WTC11 (cell line): Measurements from ENCODE around the gene TSPAN18. TPM values are rescaled to one million over a fixed set of nuclear protein-coding genes. Genes with fewer than 3 reads are reported as not detected.

Experiments used
- ATAC-seq: fragments of 200-7000 bp; cut with Tn5 transposase; 2 replicates; pipeline ENCODE4 v1.10.0; 2021; ENCODE audit warnings: mild to moderate bottlenecking, moderate library complexity
- CTCF ChIA-PET: fragments of 300-600 bp; sonication (Branson Sonifier 250); formaldehyde crosslinking; loops from one replicate; lab custom pipeline; 2021; ENCODE audit warnings: antibody characterized with exemption; lab: Charles Lee
- POLR2A ChIA-PET: fragments of 350-600 bp; sonication (Branson Sonifier 250); formaldehyde crosslinking; loops from one replicate; lab custom pipeline; 2021; ENCODE audit warnings: antibody characterized with exemption; lab: Charles Lee
- DNase-seq: peaks from one replicate; pipeline ENCODE4 v3.0.0; 2021; ENCODE audit warnings: low spot score
- H3K27ac Mint-ChIP-seq: 2 replicates; pipeline ENCODE4 v1.8.0; 2021; ENCODE audit warnings: mixed read lengths
- H3K27me3 Mint-ChIP-seq: 2 replicates; pipeline ENCODE4 v1.8.0; 2021; ENCODE audit warnings: low read depth, mild to moderate bottlenecking, moderate library complexity, mixed read lengths
- H3K36me3 Mint-ChIP-seq: 2 replicates; pipeline ENCODE4 v1.8.0; 2021; ENCODE audit warnings: mixed read lengths
- H3K4me1 Mint-ChIP-seq: 2 replicates; pipeline ENCODE4 v1.8.0; 2022; ENCODE audit warnings: mixed read lengths
- H3K4me3 Mint-ChIP-seq: 2 replicates; pipeline ENCODE4 v1.8.0; 2021; ENCODE audit warnings: mild to moderate bottlenecking, moderate library complexity, mixed read lengths
- H3K9me3 Mint-ChIP-seq: 2 replicates; pipeline ENCODE4 v1.8.0; 2021; ENCODE audit warnings: mixed read lengths
- CREB1 ChIP-seq: sonication (generic); formaldehyde crosslinking; IDR thresholded peaks from 2 replicates; pipeline ENCODE4 v1.8.0; 2023; ENCODE audit warnings: mild to moderate bottlenecking, missing genetic modification reagents
- FOXP1 ChIP-seq: sonication (generic); formaldehyde crosslinking; IDR thresholded peaks from 2 replicates; pipeline ENCODE4 v1.8.0; 2022; ENCODE audit warnings: missing genetic modification reagents, mild to moderate bottlenecking, moderate library complexity, borderline replicate concordance
- GABPB1 ChIP-seq: sonication (generic); formaldehyde crosslinking; IDR thresholded peaks from 2 replicates; pipeline ENCODE4 v1.8.1; 2023; ENCODE audit warnings: mild to moderate bottlenecking, missing genetic modification reagents
- HMGA2 ChIP-seq: fragments of 250-450 bp; sonication (Bioruptor Pico); IDR thresholded peaks from 2 replicates; pipeline ENCODE4 v1.4.0; 2021; ENCODE audit warnings: mild to moderate bottlenecking, moderate library complexity
- MXD4 ChIP-seq: fragments of 250-450 bp; sonication (Bioruptor Pico); IDR thresholded peaks from 2 replicates; pipeline ENCODE4 v1.8.0; 2021; ENCODE audit warnings: mild to moderate bottlenecking, moderate library complexity, borderline replicate concordance
- NFATC4 ChIP-seq: fragments of 250-450 bp; sonication (Bioruptor Pico); IDR thresholded peaks from 2 replicates; pipeline ENCODE4 v1.9.0; 2021; ENCODE audit warnings: mild to moderate bottlenecking
- NR3C1 ChIP-seq: sonication (generic); formaldehyde crosslinking; conservative IDR thresholded peaks from 2 replicates; pipeline ENCODE4 v1.8.1; 2023; ENCODE audit warnings: low read depth, mild to moderate bottlenecking, missing genetic modification reagents
- SMAD4 ChIP-seq: sonication (generic); formaldehyde crosslinking; IDR thresholded peaks from 2 replicates; pipeline ENCODE4 v1.8.0; 2022; ENCODE audit warnings: mild to moderate bottlenecking, missing genetic modification reagents
- SOX15 ChIP-seq: fragments of 250-450 bp; sonication (Bioruptor Pico); IDR thresholded peaks from 2 replicates; pipeline ENCODE4 v1.9.0; 2021; ENCODE audit warnings: mild to moderate bottlenecking
- TEAD4 ChIP-seq: sonication (generic); formaldehyde crosslinking; IDR thresholded peaks from 2 replicates; pipeline ENCODE4 v1.8.0; 2022; ENCODE audit warnings: mild to moderate bottlenecking, missing genetic modification reagents
- TP53 ChIP-seq: sonication (generic); formaldehyde crosslinking; IDR thresholded peaks from 2 replicates; pipeline ENCODE4 v1.8.1; 2023; ENCODE audit warnings: mild to moderate bottlenecking, missing genetic modification reagents
- ZBTB21 ChIP-seq: sonication (generic); formaldehyde crosslinking; IDR thresholded peaks from 2 replicates; pipeline ENCODE4 v1.8.1; 2023; ENCODE audit warnings: mild to moderate bottlenecking, missing genetic modification reagents, borderline replicate concordance
- total RNA-seq: library from RNA; stranded (reverse); gene quantifications from 3 replicates; pipeline ENCODE4 v1.2.3, GENCODE V29; 2021
- TF ChIP-seq, protein P1 (sequence below): fragments of 250-450 bp; sonication (Bioruptor Pico); IDR thresholded peaks from 2 replicates; pipeline ENCODE4 v1.8.0; 2021; ENCODE audit warnings: mild to moderate bottlenecking
- TF ChIP-seq, protein P2 (sequence below): sonication (generic); formaldehyde crosslinking; conservative IDR thresholded peaks from 2 replicates; pipeline ENCODE4 v1.8.1; 2023; ENCODE audit warnings: mild to moderate bottlenecking, low read depth, missing genetic modification reagents, moderate library complexity
- TF ChIP-seq, protein P3 (sequence below): sonication (generic); formaldehyde crosslinking; IDR thresholded peaks from 2 replicates; pipeline ENCODE4 v1.8.1; 2022; ENCODE audit warnings: mild to moderate bottlenecking, moderate library complexity, missing genetic modification reagents
- TF ChIP-seq, protein P4 (sequence below): sonication (generic); formaldehyde crosslinking; IDR thresholded peaks from 2 replicates; pipeline ENCODE4 v1.8.1; 2023; ENCODE audit warnings: mild to moderate bottlenecking, missing genetic modification reagents, moderate library complexity
- TF ChIP-seq, protein P5 (sequence below): sonication (generic); formaldehyde crosslinking; IDR thresholded peaks from 2 replicates; pipeline ENCODE4 v1.8.0; 2022; ENCODE audit warnings: mild to moderate bottlenecking, missing genetic modification reagents
- TF ChIP-seq, protein P6 (sequence below): fragments of 250-450 bp; sonication (Bioruptor Pico); IDR thresholded peaks from 2 replicates; pipeline ENCODE4 v1.9.0; 2021; ENCODE audit warnings: mild to moderate bottlenecking

Gene TSPAN18
- total RNA-seq, 1 experiment from 2014 or later = 44.7 TPM

DNA sequence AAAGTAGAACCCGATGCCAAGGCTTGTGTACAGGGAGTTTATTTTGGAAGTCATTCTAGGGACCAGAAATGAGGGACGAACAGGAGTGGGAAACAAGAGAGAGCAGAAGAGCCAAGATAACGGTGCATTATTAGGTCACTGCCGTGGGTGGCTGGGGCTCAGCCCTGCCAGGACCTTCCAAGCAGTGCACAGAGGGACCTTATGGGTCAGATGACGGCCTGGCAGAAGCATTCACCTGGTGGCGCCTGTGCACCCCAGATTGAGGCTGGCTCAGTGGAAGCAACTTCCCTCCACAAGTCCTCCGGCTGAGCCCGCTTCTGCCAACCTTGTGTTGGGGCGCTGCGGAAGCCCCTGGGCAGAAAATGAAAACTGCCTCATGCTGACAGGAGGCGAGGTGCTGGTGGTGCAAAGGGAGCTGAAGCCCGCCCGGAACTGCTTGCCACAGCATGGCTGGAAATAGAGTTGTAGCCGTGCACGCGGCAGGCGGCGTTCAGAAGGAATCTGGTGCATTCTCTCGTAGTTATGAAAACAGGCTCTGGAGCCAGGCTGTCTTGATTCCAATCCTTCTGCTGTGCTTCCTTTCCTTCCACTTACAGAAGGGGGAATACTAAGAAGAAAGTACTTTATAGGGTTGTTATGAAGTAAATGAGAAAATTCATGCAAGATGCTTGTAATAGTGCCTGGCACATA lies 246.1 kb downstream of the TSPAN18 start:
- no peak for TF ChIP-seq SOX15
- TF ChIP-seq, all 79 proteins: peak for 0
- Mint-ChIP-seq H3K9me3 (no peaks in the 10 kb centered on the region), H3K4me1 (peaks cover 21% of the 10 kb centered on the region), H3K27me3 (no peaks in the 10 kb centered on the region), H3K27ac (no peak overlapping the region), H3K36me3 (no peaks in the 10 kb centered on the region), H3K4me3 (no peak overlapping the region)
- DNase-seq = no peak
- ATAC-seq = no peak
- CTCF ChIA-PET = interaction anchor here (1.7 kb wide), 1 partner anchor 11 kb away, joined by 4 read pairs; no protein-coding TSS in a partner anchor
- POLR2A ChIA-PET = no interaction called here

DNA sequence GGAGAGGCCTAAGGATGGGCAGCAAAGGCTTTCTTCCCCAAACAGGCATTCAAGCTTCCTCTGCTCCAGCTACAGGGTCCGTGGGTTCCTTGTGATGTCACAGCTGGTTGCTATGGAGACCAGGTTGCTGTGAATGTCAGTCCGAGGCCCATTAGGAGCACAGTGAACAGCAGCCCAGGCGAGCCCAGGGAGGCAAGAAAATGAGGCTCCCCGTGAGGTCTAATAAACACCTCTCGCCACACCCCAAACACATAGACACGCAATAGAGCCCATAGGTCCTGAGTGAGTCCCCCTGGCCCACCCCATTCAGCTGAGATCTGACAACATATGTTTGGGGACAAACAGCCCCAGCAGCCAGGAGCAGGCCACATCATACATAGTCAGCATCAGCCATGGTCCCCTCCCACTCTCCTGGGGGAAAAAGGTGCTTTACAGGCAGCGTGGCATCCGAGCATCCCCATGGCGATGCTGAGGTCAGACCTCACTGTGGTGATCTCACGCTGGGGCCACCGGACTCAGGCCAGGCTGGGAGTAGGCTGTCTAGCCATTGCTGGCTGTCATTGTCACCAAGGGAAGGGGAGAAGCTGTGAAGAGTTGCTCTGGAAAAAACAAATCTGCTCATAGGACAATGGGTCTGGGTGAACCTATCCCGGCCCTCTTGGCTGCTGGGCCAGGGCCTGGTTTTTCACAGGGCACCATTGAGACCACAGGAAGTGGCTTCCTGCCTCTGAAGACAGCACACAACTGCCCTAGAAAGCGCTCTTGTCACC lies 247.1 kb downstream of the TSPAN18 start:
- no peak for TF ChIP-seq ZBTB21 (CRISPR knock-in tag)
- TF ChIP-seq, protein P1, sequence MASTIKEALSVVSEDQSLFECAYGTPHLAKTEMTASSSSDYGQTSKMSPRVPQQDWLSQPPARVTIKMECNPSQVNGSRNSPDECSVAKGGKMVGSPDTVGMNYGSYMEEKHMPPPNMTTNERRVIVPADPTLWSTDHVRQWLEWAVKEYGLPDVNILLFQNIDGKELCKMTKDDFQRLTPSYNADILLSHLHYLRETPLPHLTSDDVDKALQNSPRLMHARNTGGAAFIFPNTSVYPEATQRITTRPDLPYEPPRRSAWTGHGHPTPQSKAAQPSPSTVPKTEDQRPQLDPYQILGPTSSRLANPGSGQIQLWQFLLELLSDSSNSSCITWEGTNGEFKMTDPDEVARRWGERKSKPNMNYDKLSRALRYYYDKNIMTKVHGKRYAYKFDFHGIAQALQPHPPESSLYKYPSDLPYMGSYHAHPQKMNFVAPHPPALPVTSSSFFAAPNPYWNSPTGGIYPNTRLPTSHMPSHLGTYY (CRISPR knock-in tag) = no peak
- no peak for TF ChIP-seq TEAD4 (CRISPR knock-in tag)
- TF ChIP-seq NFATC4 (CRISPR knock-in tag) = no peak
- TF ChIP-seq, protein P2, sequence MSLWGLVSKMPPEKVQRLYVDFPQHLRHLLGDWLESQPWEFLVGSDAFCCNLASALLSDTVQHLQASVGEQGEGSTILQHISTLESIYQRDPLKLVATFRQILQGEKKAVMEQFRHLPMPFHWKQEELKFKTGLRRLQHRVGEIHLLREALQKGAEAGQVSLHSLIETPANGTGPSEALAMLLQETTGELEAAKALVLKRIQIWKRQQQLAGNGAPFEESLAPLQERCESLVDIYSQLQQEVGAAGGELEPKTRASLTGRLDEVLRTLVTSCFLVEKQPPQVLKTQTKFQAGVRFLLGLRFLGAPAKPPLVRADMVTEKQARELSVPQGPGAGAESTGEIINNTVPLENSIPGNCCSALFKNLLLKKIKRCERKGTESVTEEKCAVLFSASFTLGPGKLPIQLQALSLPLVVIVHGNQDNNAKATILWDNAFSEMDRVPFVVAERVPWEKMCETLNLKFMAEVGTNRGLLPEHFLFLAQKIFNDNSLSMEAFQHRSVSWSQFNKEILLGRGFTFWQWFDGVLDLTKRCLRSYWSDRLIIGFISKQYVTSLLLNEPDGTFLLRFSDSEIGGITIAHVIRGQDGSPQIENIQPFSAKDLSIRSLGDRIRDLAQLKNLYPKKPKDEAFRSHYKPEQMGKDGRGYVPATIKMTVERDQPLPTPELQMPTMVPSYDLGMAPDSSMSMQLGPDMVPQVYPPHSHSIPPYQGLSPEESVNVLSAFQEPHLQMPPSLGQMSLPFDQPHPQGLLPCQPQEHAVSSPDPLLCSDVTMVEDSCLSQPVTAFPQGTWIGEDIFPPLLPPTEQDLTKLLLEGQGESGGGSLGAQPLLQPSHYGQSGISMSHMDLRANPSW (CRISPR knock-in tag) = no peak
- no peak for TF ChIP-seq NR3C1 (CRISPR knock-in tag)
- no peak for TF ChIP-seq SMAD4 (CRISPR knock-in tag)
- no peak for TF ChIP-seq FOXP1
- no peak for TF ChIP-seq MXD4 (CRISPR knock-in tag)
- TF ChIP-seq TP53 (CRISPR knock-in tag) = no peak
- TF ChIP-seq, protein P3, sequence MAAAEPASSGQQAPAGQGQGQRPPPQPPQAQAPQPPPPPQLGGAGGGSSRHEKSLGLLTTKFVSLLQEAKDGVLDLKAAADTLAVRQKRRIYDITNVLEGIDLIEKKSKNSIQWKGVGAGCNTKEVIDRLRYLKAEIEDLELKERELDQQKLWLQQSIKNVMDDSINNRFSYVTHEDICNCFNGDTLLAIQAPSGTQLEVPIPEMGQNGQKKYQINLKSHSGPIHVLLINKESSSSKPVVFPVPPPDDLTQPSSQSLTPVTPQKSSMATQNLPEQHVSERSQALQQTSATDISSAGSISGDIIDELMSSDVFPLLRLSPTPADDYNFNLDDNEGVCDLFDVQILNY (CRISPR knock-in tag) = no peak
- no peak for TF ChIP-seq HMGA2 (CRISPR knock-in tag)
- no peak for TF ChIP-seq GABPB1 (CRISPR knock-in tag)
- TF ChIP-seq CREB1 (CRISPR knock-in tag) = no peak
- TF ChIP-seq, protein P4, sequence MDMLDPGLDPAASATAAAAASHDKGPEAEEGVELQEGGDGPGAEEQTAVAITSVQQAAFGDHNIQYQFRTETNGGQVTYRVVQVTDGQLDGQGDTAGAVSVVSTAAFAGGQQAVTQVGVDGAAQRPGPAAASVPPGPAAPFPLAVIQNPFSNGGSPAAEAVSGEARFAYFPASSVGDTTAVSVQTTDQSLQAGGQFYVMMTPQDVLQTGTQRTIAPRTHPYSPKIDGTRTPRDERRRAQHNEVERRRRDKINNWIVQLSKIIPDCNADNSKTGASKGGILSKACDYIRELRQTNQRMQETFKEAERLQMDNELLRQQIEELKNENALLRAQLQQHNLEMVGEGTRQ (CRISPR knock-in tag) = no peak
- TF ChIP-seq, protein P5, sequence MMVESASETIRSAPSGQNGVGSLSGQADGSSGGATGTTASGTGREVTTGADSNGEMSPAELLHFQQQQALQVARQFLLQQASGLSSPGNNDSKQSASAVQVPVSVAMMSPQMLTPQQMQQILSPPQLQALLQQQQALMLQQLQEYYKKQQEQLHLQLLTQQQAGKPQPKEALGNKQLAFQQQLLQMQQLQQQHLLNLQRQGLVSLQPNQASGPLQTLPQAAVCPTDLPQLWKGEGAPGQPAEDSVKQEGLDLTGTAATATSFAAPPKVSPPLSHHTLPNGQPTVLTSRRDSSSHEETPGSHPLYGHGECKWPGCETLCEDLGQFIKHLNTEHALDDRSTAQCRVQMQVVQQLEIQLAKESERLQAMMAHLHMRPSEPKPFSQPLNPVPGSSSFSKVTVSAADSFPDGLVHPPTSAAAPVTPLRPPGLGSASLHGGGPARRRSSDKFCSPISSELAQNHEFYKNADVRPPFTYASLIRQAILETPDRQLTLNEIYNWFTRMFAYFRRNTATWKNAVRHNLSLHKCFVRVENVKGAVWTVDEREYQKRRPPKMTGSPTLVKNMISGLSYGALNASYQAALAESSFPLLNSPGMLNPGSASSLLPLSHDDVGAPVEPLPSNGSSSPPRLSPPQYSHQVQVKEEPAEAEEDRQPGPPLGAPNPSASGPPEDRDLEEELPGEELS (CRISPR knock-in tag) = no peak
- TF ChIP-seq, protein P6, sequence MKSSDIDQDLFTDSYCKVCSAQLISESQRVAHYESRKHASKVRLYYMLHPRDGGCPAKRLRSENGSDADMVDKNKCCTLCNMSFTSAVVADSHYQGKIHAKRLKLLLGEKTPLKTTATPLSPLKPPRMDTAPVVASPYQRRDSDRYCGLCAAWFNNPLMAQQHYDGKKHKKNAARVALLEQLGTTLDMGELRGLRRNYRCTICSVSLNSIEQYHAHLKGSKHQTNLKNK (CRISPR knock-in tag) = no peak
- Mint-ChIP-seq H3K27me3 (no peaks in the 10 kb centered on the region), H3K36me3 (no peaks in the 10 kb centered on the region), H3K9me3 (no peaks in the 10 kb centered on the region), H3K4me1 (peaks cover 18% of the 10 kb centered on the region), H3K4me3 (no peak overlapping the region), H3K27ac (no peak overlapping the region)
- ChIA-PET POLR2A (no interaction called here), CTCF (interaction anchor here (1.7 kb wide), 1 partner anchor 12 kb away, joined by 4 read pairs; no protein-coding TSS in a partner anchor)
- peak; percentile 19; the same call in 1 of the 2 replicates for ATAC-seq
- DNase-seq = no peak
